NCI-H1417 treated with DMSO at 0.1 percent for 48 hours (cell line): ENCODE measurements around the gene NCKAP5.

Experiments
- DNase-seq: peaks from one replicate; lab custom pipeline; 2025; lab: John Stamatoyannopoulos, UW

NCKAP5 gene

GRCh38 chr2:133080822-133081221 lies 487.4 kb downstream of the NCKAP5 start:
- DNase-seq = no peak

GRCh38 chr2:133078667-133079411 lies 489.4 kb downstream of the NCKAP5 start:
- DNase-seq = no peak

GRCh38 chr2:133077269-133077822 lies 490.9 kb downstream of the NCKAP5 start:
- DNase-seq = no peak

- no peak for DNase-seq
These were observed 495.2 kb downstream of the NCKAP5 start for GRCh38 chr2:133072837-133073694.

GRCh38 chr2:133063775-133064174 lies 504.5 kb downstream of the NCKAP5 start:
- DNase-seq = no peak

- DNase-seq = no peak
These were observed 505.2 kb downstream of the NCKAP5 start for GRCh38 chr2:133062931-133063665.

GRCh38 chr2:133061874-133062593 lies 506.2 kb downstream of the NCKAP5 start:
- no peak for DNase-seq

GRCh38 chr2:133054297-133054696 lies 514.0 kb downstream of the NCKAP5 start:
- DNase-seq = no peak

GRCh38 chr2:133053541-133053940 lies 514.7 kb downstream of the NCKAP5 start:
- DNase-seq = no peak

- DNase-seq = no peak
These were observed 522.5 kb downstream of the NCKAP5 start for GRCh38 chr2:133045787-133046186.

GRCh38 chr2:133044556-133044955 lies 523.7 kb downstream of the NCKAP5 start:
- no peak for DNase-seq

- no peak for DNase-seq
These were observed 528.1 kb downstream of the NCKAP5 start for GRCh38 chr2:133040170-133040569.

- DNase-seq = no peak
These were observed 528.7 kb downstream of the NCKAP5 start for GRCh38 chr2:133039531-133039930.

GRCh38 chr2:133026536-133027177 lies 541.6 kb downstream of the NCKAP5 start:
- DNase-seq = no peak

- no peak for DNase-seq
These were observed 543.3 kb downstream of the NCKAP5 start for GRCh38 chr2:133025004-133025403.

GRCh38 chr2:133012847-133013734 lies 555.2 kb downstream of the NCKAP5 start:
- no peak for DNase-seq

- DNase-seq = no peak
These were observed 563.6 kb downstream of the NCKAP5 start for GRCh38 chr2:133004623-133005022.

GRCh38 chr2:132999421-132999820 lies 568.8 kb downstream of the NCKAP5 start:
- no peak for DNase-seq

GRCh38 chr2:132998221-132998620 lies 570.0 kb downstream of the NCKAP5 start:
- no peak for DNase-seq

- DNase-seq = no peak
These were observed 576.7 kb downstream of the NCKAP5 start for GRCh38 chr2:132991471-132992045.
